Mesenchymal stem cell (in vitro differentiated cells and primary cell): ENCODE results near the gene HECTD4.

Experiments used
- DNase-seq: peaks from one replicate; pipeline ENCODE4 v3.0.0-alpha.2; 2013
- H2AFZ ChIP-seq: one replicate; pipeline ENCODE4 v1.6.1; 2013; ENCODE audit warnings: low read depth, mild to moderate bottlenecking, control low read depth, inconsistent platforms, low read length, moderate library complexity
- H2AK5ac ChIP-seq: 2 replicates; pipeline ENCODE4 v1.6.1; 2013; ENCODE audit warnings: low read length, moderate library complexity, mild to moderate bottlenecking, inconsistent platforms; ENCODE audit not compliant: severe bottlenecking
- H2BK120ac ChIP-seq: one replicate; pipeline ENCODE4 v1.6.1; 2013; ENCODE audit warnings: low read depth, mild to moderate bottlenecking, inconsistent platforms, low read length, moderate library complexity
- H2BK12ac ChIP-seq, 2 experiments: one replicate each; pipeline ENCODE4 v1.6.1; 2013; ENCODE audit warnings: inconsistent platforms in 2 of 2, low read length in 2 of 2, mild to moderate bottlenecking in 2 of 2, moderate library complexity in 2 of 2, control low read depth in 1 of 2
- H2BK15ac ChIP-seq: one replicate; pipeline ENCODE4 v1.6.1; 2013; ENCODE audit warnings: mild to moderate bottlenecking, low read depth, inconsistent platforms; ENCODE audit not compliant: poor library complexity, severe bottlenecking
- H2BK5ac ChIP-seq: 2 replicates; pipeline ENCODE4 v1.6.1; 2013; ENCODE audit warnings: low read depth, mild to moderate bottlenecking, low read length, control low read depth, inconsistent platforms; ENCODE audit not compliant: poor library complexity, severe bottlenecking
- H3K14ac ChIP-seq, 2 experiments: one replicate each; pipeline ENCODE4 v1.6.1; 2013; ENCODE audit warnings: inconsistent platforms in 2 of 2, low read length in 2 of 2, control low read depth in 1 of 2, mild to moderate bottlenecking in 1 of 2, moderate library complexity in 1 of 2
- H3K18ac ChIP-seq, 2 experiments: one replicate each; pipeline ENCODE4 v1.6.1; 2013; ENCODE audit warnings: inconsistent platforms in 2 of 2, low read length in 2 of 2, control low read depth in 1 of 2, low read depth in 1 of 2, mild to moderate bottlenecking in 1 of 2
- H3K23ac ChIP-seq, 2 experiments: one replicate each; pipeline ENCODE4 v1.6.1; 2013; ENCODE audit warnings: inconsistent platforms in 2 of 2, low read length in 2 of 2, mild to moderate bottlenecking in 2 of 2, moderate library complexity in 2 of 2, control low read depth in 1 of 2
- H3K27ac ChIP-seq: 2 replicates; pipeline ENCODE4 v1.5.1; 2013; ENCODE audit warnings: mild to moderate bottlenecking, moderate library complexity, low read length, control low read depth, inconsistent platforms; ENCODE audit not compliant: poor library complexity, severe bottlenecking
- H3K27me3 ChIP-seq, 2 experiments: 2 replicates each; pipeline versions ENCODE4 v1.6.1 to v1.7.0; 2013; ENCODE audit warnings: low read length in 2 of 2, mild to moderate bottlenecking in 2 of 2, moderate library complexity in 2 of 2, control low read depth in 1 of 2, inconsistent platforms in 1 of 2; ENCODE audit not compliant: control insufficient read depth in 1 of 2, insufficient read depth in 1 of 2
- H3K36me3 ChIP-seq, 2 experiments: 2 replicates each; pipeline versions ENCODE4 v1.6.1 to v1.7.0; 2013; ENCODE audit warnings: low read length in 2 of 2, control low read depth in 1 of 2, inconsistent platforms in 1 of 2, low read depth in 1 of 2, mild to moderate bottlenecking in 1 of 2; ENCODE audit not compliant: insufficient read depth in 2 of 2, control insufficient read depth in 1 of 2
- H3K4ac ChIP-seq, 2 experiments: one replicate each; pipeline ENCODE4 v1.6.1; 2013; ENCODE audit warnings: inconsistent platforms in 2 of 2, low read length in 2 of 2, mild to moderate bottlenecking in 2 of 2, moderate library complexity in 2 of 2, control low read depth in 1 of 2, low read depth in 1 of 2
- H3K4me1 ChIP-seq: 2 replicates; pipeline ENCODE4 v1.6.1; 2013; ENCODE audit warnings: low read depth, low read length, control low read depth; ENCODE audit not compliant: control insufficient read depth, insufficient read depth
- H3K4me2 ChIP-seq: 2 replicates; pipeline ENCODE4 v1.6.1; 2013; ENCODE audit warnings: low read length, mild to moderate bottlenecking, inconsistent platforms; ENCODE audit not compliant: poor library complexity, severe bottlenecking
- H3K4me3 ChIP-seq, 2 experiments: 2 replicates each; pipeline versions ENCODE4 v1.5.1 to v1.7.0; 2013; ENCODE audit warnings: low read length in 2 of 2, mild to moderate bottlenecking in 2 of 2, control low read depth in 1 of 2, low read depth in 1 of 2; ENCODE audit not compliant: insufficient read depth in 1 of 2
- H3K79me1 ChIP-seq: replicated peaks from 2 replicates; pipeline ENCODE4 v1.6.1; 2013; ENCODE audit warnings: mild to moderate bottlenecking, control low read depth, low read length, inconsistent platforms; ENCODE audit not compliant: poor library complexity, severe bottlenecking
- H3K9ac ChIP-seq: 2 replicates; pipeline ENCODE4 v1.7.0; 2013; ENCODE audit warnings: mild to moderate bottlenecking, low read length, moderate library complexity
- H3K9me3 ChIP-seq: 2 replicates; pipeline ENCODE4 v1.7.0; 2013; ENCODE audit warnings: mild to moderate bottlenecking, low read length; ENCODE audit not compliant: control insufficient read depth
- H4K8ac ChIP-seq: one replicate; pipeline ENCODE4 v1.6.1; 2013; ENCODE audit warnings: inconsistent platforms, mild to moderate bottlenecking, low read length, moderate library complexity
- H4K91ac ChIP-seq: one replicate; pipeline ENCODE4 v1.6.1; 2013; ENCODE audit warnings: mild to moderate bottlenecking, low read length, inconsistent platforms
- WGBS: methylation state at CpG from one replicate; pipeline ENCODE4 v1.1.7; 2013; ENCODE audit warnings: mixed read lengths; 5-methylcytosine and 5-hydroxymethylcytosine counted together

Gene HECTD4

DNA sequence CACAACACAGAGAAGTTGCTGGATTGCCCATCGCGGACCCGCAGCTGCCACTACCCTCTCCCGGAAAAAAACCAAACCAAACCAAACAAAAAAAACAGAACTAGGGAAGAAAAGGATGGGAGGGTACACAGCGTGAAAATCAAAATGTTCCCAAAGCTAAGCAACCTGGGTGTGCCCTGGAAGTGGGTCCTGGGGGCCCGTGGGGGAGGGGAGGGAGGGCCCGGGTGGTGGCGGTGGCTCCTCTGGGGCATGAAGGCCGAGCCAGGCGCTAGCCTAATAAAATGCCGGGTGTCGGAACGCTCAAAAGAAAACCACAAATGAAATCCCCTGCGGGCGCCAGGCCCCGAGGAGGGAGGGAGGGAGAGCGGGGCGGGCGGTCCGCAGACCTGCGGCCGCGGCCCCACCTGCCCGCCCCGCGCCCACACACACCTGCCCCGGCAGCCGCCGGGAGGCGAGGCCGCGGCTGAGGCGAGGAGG is 787 bp downstream of the HECTD4 start:
- Histone ChIP-seq H3K27ac (no peak overlapping the region), H2BK15ac (no peak overlapping the region), H3K4me1 (peaks cover 12% of the 10 kb centered on the region)

DNA sequence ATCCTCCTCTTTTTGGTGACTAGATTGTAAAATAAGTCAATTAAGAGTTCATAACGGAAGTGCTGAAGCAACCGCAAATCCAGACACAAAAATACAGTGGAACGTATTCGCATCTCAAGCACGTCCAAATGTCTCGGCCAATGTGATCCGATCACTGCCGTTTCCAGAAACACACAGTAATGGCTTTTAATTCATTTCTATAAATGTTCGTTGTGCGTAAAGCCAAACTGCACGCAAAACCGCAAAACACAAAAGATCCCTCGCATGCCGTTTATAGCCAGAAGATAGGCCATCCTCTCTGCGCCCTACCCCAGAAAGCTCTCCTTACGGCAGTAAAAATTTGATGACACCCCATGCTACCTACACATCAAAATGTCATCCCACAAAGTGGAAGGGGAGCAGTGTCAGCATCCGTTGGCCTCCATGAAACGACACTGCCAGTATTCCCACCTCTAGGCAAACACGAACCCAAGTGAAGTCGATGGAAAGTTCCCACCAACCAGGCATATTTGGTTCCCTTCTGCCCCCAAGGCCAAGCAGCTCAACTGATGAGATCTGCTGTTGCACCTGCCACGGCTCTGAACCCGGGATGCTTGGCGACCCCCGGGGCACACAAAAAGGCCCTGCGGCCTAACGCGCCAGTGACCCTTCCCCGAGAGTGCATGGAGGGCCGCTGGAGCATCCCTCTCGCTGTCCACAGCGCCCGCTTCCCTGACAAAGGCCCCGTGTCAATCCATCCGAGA is 1.4 kb downstream of the HECTD4 start:
- DNase-seq, result peak; percentile 28
- H4K91ac ChIP-seq, result no peak overlapping the region
- H3K4me1 ChIP-seq, result peaks cover 12% of the 10 kb centered on the region
- no peak overlapping the region for H2BK5ac ChIP-seq
- no peak overlapping the region for H2AK5ac ChIP-seq
- no peak overlapping the region for H2BK120ac ChIP-seq
- H3K4ac ChIP-seq, result peak overlapping the region in 1 of 2 experiments; percentile 66
- peaks cover 2% of the 10 kb centered on the region for H3K79me1 ChIP-seq
- WGBS, result 61% methylated on average over 30 of the region's 34 CpGs
- H3K14ac ChIP-seq, result no peak overlapping the region
- H3K4me3 ChIP-seq, result peak overlapping the region; percentile 83 to 86
- H3K9me3 ChIP-seq, result no peaks in the 10 kb centered on the region
- no peaks in the 10 kb centered on the region for H3K36me3 ChIP-seq
- H4K8ac ChIP-seq, result no peak overlapping the region
- peak overlapping the region; percentile 84 for H3K9ac ChIP-seq
- H3K27ac ChIP-seq, result no peak overlapping the region
- H3K4me2 ChIP-seq, result peak overlapping the region; percentile 64
- H3K23ac ChIP-seq, result no peak overlapping the region
- H2BK15ac ChIP-seq, result no peak overlapping the region
- peak overlapping the region in 1 of 2 experiments; percentile 54 for H3K18ac ChIP-seq
- no peak overlapping the region for H2AFZ ChIP-seq
- no peaks in the 10 kb centered on the region for H3K27me3 ChIP-seq
- no peak overlapping the region for H2BK12ac ChIP-seq

More for the DNA sequence above, 787 bp downstream of the HECTD4 start:
- WGBS, result 0% methylated on average over 17 of the region's 33 CpGs
- Histone ChIP-seq H3K4me2 (peak overlapping the region; percentile 64), H3K9me3 (no peaks in the 10 kb centered on the region), H2BK5ac (no peak overlapping the region), H3K9ac (peak overlapping the region; percentile 84), H2AFZ (peak overlapping the region; percentile 98), H3K36me3 (no peaks in the 10 kb centered on the region), H2BK120ac (peak overlapping the region; percentile 73), H3K4ac (peak overlapping the region in 1 of 2 experiments; percentile 82), H4K8ac (peak overlapping the region; percentile 23), H3K4me3 (peak overlapping the region; percentile 83 to 86), H2AK5ac (no peak overlapping the region), H3K23ac (peak overlapping the region in 1 of 2 experiments; percentile 40), H4K91ac (peak overlapping the region; percentile 39), H3K14ac (peak overlapping the region in 1 of 2 experiments; percentile 55), H3K27me3 (no peaks in the 10 kb centered on the region), H3K79me1 (peaks cover 2% of the 10 kb centered on the region), H2BK12ac (no peak overlapping the region), H3K18ac (peak overlapping the region; percentile 75)
- DNase-seq, result peak; percentile 24

DNA sequence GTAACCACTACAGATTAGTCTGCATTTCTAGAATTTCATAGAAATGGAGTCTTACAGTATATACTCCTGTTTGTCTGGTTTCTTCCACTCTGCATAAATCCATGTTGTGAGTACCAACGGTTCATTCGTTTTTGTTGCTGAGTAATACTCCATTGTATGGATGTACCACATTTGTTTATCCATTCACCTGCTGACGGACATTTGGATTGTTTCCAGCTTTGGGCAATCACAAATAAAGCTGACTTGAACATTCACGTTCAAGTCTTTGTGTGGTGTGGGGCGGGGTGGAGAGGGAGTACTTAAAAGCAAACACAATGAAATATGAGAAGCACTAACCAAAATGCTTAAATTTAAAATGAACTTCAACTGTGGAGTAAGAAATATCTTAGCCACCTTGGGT is 7.1 kb downstream of the HECTD4 start:
- Histone ChIP-seq H3K9me3 (no peaks in the 10 kb centered on the region), H3K27ac (no peak overlapping the region), H3K36me3 (no peaks in the 10 kb centered on the region), H3K23ac (no peak overlapping the region), H3K27me3 (no peaks in the 10 kb centered on the region), H3K9ac (no peak overlapping the region), H3K79me1 (peaks cover 11% of the 10 kb centered on the region), H3K4me1 (peaks cover 3% of the 10 kb centered on the region), H2AFZ (no peak overlapping the region), H2BK12ac (no peak overlapping the region), H2BK120ac (no peak overlapping the region), H4K8ac (no peak overlapping the region), H2BK15ac (no peak overlapping the region), H2BK5ac (no peak overlapping the region), H4K91ac (no peak overlapping the region), H3K4me3 (no peak overlapping the region), H2AK5ac (no peak overlapping the region), H3K18ac (no peak overlapping the region), H3K4ac (no peak overlapping the region), H3K4me2 (no peak overlapping the region), H3K14ac (no peak overlapping the region)
- no peak for DNase-seq
- WGBS, result 96% methylated on average over 2 of the region's 5 CpGs

DNA sequence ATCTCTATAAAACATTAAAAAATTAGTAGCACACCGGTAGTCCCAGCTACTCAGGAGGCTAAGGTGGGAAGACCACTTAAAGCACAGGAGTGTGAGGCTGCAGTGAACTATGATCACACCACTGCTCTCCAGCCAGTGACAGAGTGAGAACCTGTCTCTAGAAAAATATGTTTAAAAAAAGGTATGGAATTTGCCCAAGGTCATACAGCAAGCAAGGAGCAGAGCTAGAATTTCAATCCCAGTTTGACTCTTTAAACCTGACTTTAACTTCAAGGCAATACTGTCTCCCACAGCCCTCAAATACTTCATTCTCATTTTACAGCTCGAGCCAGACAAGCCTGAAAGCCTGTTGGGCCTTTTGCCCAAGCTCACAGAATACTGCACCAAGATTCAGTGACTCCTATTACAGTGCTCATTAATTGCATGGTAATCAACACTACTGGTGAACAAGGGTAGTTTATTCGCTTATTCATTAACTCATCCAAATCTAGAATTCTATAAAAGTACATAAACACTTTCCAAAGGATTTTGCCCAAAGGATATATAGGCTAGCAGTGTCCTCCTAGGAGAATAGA is 8.0 kb downstream of the HECTD4 start:
- no peak overlapping the region for H2BK120ac ChIP-seq
- H2BK5ac ChIP-seq, result no peak overlapping the region
- no peaks in the 10 kb centered on the region for H3K27me3 ChIP-seq
- H2BK12ac ChIP-seq, result no peak overlapping the region
- WGBS, result 97% methylated on average over 2 of the region's 3 CpGs
- no peak overlapping the region for H2AFZ ChIP-seq
- no peak overlapping the region for H3K4me2 ChIP-seq
- no peak overlapping the region for H3K27ac ChIP-seq
- no peak overlapping the region for H3K4me3 ChIP-seq
- H3K4me1 ChIP-seq, result peaks cover 3% of the 10 kb centered on the region
- no peak overlapping the region for H3K23ac ChIP-seq
- H2AK5ac ChIP-seq, result no peak overlapping the region
- H3K9me3 ChIP-seq, result no peaks in the 10 kb centered on the region
- H3K36me3 ChIP-seq, result no peaks in the 10 kb centered on the region
- no peak overlapping the region for H3K18ac ChIP-seq
- no peak overlapping the region for H4K91ac ChIP-seq
- H2BK15ac ChIP-seq, result no peak overlapping the region
- H3K4ac ChIP-seq, result no peak overlapping the region
- DNase-seq, result no peak
- H3K14ac ChIP-seq, result no peak overlapping the region
- H4K8ac ChIP-seq, result no peak overlapping the region
- H3K9ac ChIP-seq, result no peak overlapping the region
- peaks cover 13% of the 10 kb centered on the region for H3K79me1 ChIP-seq
